Coronary artery (tissue), 2 donors: Measurements from ENCODE around the gene FSTL4.

Experiments used
- DNase-seq: peaks from one replicate; pipeline ENCODE4 v3.0.0-alpha.2; 2017; ENCODE audit warnings: low spot score
- H3K27ac ChIP-seq, 2 donors: fragments of 200-600 bp; sonication (generic); one replicate each; pipeline ENCODE4 v1.5.1; 2016 to 2019
- H3K4me3 ChIP-seq: fragments of 200-600 bp; sonication (generic); 2 replicates; pipeline ENCODE4 v1.5.1; 2016; ENCODE audit warnings: mild to moderate bottlenecking, moderate library complexity
- CTCF ChIP-seq: fragments of 200-600 bp; sonication (generic); IDR thresholded peaks from one replicate; pipeline ENCODE4 v1.5.1; 2019; ENCODE audit warnings: antibody characterized with exemption

Gene FSTL4

DNA sequence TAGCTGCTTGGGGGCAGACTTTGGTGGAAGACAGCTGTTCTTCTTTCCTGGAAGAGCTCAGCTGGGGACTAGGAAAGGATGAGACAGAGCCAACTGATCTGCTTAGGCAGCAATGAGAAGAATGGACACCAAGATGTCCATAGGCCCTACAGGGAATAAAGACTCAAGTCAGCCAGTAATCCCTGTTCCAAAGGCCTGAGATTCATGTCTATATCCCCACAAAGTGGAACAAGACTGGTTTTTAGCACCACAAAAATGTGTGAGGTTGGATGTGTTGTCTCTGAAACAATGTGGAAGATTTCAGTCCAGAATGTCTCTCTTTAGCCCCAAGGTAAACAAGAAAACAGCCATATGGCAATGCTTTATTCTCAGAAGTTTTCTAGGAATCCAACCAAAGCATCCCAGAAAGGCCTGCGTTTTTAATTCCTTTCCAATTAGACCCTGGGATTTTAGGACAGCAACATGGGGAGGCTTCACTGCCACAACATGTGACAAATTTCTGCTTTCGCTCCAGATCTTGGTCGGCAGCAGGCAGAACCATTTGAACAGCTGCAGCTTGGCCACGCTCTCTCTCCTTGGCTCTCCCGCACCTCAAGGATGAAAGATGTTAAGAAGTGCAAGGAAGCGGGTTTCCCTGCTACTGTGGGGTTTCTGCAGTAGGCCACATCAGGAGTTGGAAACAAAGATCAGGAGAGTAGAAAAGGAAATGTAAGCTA, 245.1 kb downstream of the FSTL4 start:
- no peak for TF ChIP-seq CTCF
- Histone ChIP-seq H3K4me3 (no peak overlapping the region), H3K27ac (no peak overlapping the region)
- DNase-seq: no peak

- DNase-seq: no peak
- TF ChIP-seq CTCF: no peak
- no peak overlapping the region for H3K27ac ChIP-seq
- no peak overlapping the region for H3K4me3 ChIP-seq
Observed at GRCh38 chr5:133366438-133366837, 245.9 kb downstream of the FSTL4 start.

DNA sequence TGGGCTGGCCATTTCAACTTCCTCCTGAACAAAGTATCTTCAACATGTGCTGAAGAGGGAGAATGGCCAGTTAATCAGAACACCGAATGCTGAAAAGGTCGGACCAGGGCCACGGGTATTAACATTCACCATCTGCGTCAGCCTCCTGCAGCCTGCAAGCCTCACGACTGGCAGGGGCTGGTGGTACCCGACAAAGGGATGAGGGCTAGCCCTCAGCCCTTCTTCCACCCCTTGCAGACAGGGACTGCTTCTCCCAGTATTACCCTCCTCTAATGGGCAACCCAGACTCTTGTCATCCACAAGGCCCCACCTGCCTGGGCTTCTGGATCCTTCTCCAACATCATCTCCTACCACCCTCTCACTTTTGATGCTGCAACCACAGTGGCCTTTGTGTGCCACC, 246.6 kb downstream of the FSTL4 start:
- no peak for TF ChIP-seq CTCF
- H3K27ac ChIP-seq: no peak overlapping the region
- no peak overlapping the region for H3K4me3 ChIP-seq
- no peak for DNase-seq

GRCh38 chr5:133364936-133365707, 247.2 kb downstream of the FSTL4 start:
- Histone ChIP-seq H3K4me3 (no peak overlapping the region), H3K27ac (no peak overlapping the region)
- DNase-seq: no peak

GRCh38 chr5:133363807-133364587, 248.3 kb downstream of the FSTL4 start:
- H3K4me3 ChIP-seq: no peak overlapping the region
- no peak overlapping the region for H3K27ac ChIP-seq
- peak; percentile 45 for DNase-seq
- TF ChIP-seq CTCF: no peak

More at GRCh38 chr5:133364936-133365707, 247.2 kb downstream of the FSTL4 start:
- no peak for TF ChIP-seq CTCF

- peak; percentile 47 for DNase-seq
Observed at GRCh38 chr5:133362438-133362837, 249.9 kb downstream of the FSTL4 start.

More at GRCh38 chr5:133362438-133362837, 249.9 kb downstream of the FSTL4 start:
- H3K27ac ChIP-seq: no peak overlapping the region
- TF ChIP-seq CTCF: no peak
- H3K4me3 ChIP-seq: no peak overlapping the region
